Measurements from ENCODE around the gene DCDC2B.

GRCh38 chr1:32181065-32181464 is 27.8 kb upstream of the DCDC2B start:
- TF ChIP-seq CTCF (IDR thresholded peaks at IDR 0.05; ENCODE audit: low read length) (no peak), EZH2 (optimal IDR thresholded peaks at IDR 0.05; ENCODE audit: low read depth, low read length) (no peak), EZH2phosphoT487 (IDR thresholded peaks at IDR 0.05; ENCODE audit: low read length) (no peak)

Data from MM.1S (cell line).